Vagina (tissue), 2 donors: ENCODE measurements around the gene OLFML2B.

ENCODE experiments used
- CTCF ChIP-seq, 3 experiments: fragments of 450-650 bp in 2 of 3; fragments of 200-600 bp in 1 of 3; sonication (generic) in 1 of 3; IDR thresholded peaks; one replicate each; pipeline ENCODE4 v1.5.1; 2017 to 2019; ENCODE audit warnings: antibody characterized with exemption in 3 of 3, mild to moderate bottlenecking in 2 of 3, moderate library complexity in 2 of 3
- POLR2A ChIP-seq, 2 donors: fragments of 450-650 bp; IDR thresholded peaks; one replicate each; pipeline ENCODE4 v1.6.1; 2017; ENCODE audit warnings: antibody characterized with exemption in 2 of 2, mild to moderate bottlenecking in 2 of 2, moderate library complexity in 2 of 2
- POLR2AphosphoS5 ChIP-seq, 2 donors: sonication (generic); formaldehyde crosslinking; IDR thresholded peaks; one replicate each; pipeline ENCODE4 v1.9.0; 2017; ENCODE audit warnings: antibody characterized with exemption in 2 of 2, mild to moderate bottlenecking in 2 of 2, low read depth in 1 of 2; ENCODE audit not compliant: insufficient read depth in 1 of 2

GRCh38 chr1:161953256-161953920, 70.3 kb downstream of the OLFML2B start:
- no peak for TF ChIP-seq CTCF (IDR thresholded peaks at IDR 0.05)
- TF ChIP-seq POLR2AphosphoS5 (IDR thresholded peaks at IDR 0.05; ENCODE audit: insufficient read depth in 1 of 2, low read depth in 1 of 2) = no peak
- no peak for TF ChIP-seq POLR2A (IDR thresholded peaks at IDR 0.05)
